HG03045 (cell line): ENCODE measurements around the gene SPTAN1.
"Not testable (repeated sequence)": the region's sequence is repeated elsewhere in the genome, so short reads cannot be mapped to it uniquely, and the experiment has no call there.

Source experiments
- ATAC-seq: cut with Tn5 transposase; IDR thresholded peaks from one replicate; pipeline ENCODE4 v1.9.1; 2021; ENCODE audit warnings: mild to moderate bottlenecking, moderate library complexity; ENCODE audit not compliant: unreplicated experiment

Gene SPTAN1

DNA sequence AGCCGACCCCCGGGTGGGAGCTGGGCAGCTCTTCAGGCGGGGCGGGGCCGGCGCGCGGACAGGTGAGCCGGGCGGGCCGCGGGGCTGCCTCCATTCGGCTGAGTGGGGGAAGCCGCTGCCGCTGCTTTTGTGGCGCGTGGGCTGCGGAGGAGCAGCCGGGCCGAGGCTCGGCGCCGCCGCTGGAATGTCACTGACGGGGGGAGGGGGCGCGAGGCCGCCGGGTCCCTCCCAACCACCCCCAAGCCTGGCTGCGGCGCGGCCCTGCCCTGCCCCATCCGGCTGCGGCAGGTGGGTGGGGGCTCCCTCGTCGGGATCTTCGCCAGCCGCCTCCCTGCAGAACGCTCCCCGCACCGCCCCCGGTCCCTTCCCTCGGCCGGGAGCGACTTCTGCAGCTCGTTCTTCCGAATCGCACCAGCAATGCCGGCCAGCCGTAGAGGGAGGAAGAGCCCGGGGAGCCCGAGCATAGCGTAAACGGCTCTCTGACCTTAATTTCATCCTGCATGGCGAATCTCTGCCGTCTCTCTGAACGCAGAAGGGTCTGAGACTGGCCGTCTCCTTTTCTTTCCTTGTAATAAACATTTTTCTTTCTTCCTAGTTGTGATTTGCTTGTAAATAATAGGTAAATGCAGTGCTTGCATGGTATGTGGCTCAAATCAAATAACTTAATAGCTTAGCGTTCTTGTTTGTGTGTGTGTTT, 505 bp downstream of the SPTAN1 start:
- peak; percentile 40 for ATAC-seq

DNA sequence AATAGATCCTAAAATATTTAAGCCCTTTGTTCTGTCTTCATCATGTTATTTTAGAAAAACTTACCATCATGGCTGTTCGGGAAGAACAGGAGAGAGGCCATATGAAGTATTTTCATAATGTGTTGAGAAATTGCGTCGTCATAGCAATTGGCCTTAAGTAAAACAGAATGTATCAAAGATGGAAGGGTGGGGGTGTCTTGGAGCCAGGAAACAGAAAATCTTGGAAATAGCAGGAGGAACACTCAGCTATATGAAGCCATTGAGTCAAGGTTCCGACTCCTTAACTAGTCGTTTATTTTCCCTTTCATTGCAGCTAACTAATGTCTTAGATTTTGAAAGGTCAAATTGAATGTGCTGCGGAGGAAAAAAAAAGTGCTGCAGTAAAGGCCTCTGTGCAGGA, 1.3 kb downstream of the SPTAN1 start:
- no peak for ATAC-seq

DNA sequence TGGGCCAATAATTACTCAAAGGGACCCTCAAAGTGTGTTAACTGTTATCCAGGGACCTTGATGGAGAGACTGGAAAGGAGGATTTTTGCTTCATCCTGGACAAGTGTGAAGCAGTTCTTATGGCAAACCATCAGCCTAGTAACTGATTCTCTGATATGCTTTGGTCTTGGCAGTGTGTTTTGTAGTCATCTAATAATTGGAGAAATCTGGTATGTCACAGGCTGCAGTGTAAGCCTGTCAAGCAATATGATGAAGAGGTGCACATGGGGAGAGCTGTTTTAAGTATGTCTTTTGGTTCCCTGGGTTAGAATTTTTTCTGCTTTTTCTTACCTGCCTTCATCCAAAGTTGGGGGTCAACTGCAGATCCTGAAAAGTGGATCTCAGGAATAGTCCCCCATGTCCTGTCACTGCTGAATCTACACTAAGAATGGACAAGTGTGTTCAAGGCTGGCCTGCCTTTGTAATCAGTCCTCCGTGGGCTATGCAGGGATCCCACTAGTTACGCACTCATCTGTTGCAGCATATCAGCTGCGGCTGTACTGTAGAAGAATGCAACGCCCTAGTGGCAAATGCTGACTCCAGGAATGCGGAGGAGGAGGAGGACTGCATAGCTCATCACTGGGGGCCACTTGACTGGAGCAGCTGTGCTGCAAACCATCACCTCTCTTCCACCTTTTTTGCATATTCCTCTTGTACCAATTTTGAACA, 1.9 kb downstream of the SPTAN1 start:
- ATAC-seq = no peak

DNA sequence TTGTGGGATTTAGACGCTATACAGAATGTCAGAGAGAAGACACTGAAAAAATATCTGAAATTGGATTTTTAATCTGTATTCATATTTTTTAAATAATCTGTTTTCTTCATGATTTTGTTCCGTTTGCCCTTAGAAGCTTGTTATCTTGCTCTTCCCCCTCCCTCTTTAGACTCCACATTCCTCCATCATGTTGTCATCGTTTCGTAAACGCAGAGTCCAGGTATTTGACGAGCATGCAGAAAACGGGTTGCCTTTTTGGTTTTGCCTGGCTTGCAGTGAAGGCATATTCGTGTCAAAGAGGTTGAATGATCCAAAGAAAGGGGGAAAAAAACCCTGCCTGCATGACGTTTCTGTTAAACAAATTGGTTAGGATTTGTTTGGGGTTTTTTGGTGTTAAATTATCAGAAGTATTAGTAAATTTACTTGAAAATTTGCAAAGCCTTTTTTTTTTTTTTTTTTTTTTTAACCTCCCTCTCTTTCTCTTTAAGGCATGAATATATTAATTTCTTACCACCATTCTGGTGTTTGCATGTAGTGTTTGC, 2.9 kb downstream of the SPTAN1 start:
- no peak for ATAC-seq

DNA sequence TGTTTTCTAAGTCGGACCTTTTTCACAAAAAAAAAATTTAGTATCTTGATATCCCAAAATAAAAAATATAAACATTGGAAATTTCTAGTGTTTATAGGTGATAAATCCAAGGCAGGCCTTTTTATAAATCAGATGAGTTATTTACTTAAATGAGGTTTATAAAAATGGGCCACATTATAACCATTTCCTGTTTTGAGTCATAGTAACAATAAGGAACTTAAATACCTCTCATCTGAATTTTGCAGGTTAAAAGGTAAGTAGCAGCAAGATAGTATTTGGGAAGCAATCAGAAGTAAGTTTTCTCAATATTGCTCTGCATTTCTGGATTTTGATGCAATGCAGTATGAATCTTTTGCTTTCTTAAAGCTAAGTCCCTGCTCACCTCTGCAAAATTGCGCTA, 3.9 kb downstream of the SPTAN1 start:
- ATAC-seq = no peak

DNA sequence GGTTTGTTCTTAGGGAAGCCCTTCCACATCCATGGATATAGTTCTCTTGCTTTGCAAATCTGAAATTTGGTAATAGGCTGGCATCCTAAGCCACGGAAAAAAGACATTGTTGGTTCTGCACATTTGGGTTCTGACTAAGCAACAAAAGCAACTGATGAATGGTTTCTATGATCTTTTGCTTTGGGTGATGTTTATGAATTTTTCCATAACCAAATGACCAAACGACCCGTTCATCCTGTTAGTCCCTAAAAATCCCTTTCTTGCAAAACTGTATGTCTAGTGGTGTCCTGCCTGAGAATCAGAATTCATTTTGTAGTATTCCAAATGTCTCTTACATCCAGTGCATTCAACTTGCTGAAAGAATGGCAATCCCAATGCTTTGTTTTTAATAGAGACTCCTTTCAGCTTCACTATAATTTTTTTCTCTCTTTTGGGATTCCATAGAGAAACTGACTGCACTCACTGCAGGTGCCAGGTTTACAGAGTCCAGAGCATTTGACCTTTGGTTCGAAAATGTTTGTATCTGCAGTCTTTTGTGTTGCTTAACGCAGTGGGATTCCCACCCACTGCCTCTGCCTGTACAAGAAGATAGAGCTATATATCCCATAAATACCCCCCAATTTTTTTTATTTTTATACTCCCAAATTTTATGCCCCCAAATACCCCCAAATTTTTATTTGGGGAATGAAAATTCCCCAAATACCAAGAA, 4.7 kb downstream of the SPTAN1 start:
- ATAC-seq = no peak

DNA sequence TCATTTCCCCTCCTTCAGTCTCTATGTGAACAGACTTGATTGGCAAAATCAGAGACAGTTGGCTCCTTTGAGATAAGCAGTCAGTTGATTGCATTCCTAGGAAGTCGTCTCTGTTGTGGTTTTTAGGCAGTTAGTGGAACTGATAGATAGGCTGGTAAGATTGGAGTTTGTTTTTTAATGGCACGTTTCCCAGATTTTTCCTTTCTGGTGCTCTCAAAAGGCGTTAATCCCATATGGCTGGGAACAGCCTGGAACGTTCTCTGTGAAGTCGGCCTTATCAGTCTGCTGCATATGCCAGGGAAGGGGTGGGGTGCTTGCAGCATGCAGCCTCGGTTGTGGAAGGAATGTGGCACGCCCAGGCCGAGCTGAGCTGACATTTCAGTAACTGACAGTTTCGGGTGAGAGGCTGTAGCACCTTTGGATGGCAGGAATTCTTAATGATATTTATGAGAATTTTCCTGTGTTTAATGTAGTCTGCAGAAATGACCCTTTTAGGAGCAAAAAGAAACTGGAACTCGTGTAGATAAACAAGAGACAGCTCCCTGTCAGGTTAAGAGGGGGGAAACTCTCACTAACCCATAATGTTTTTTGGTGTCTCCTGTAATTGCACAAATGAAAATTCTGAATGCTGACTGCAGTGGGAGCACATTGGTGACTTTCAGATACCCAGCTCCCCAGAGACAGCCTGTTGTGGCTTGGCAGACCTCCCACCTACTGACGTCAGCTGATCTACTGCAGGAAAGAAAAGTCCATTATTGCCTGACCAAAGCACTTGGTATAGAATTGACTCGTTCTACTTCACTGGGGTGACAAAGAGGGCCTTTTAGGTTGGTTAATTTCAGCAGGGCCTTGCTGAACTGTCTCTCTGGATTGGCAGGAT, 6.3 kb downstream of the SPTAN1 start:
- peak; percentile 54 for ATAC-seq

DNA sequence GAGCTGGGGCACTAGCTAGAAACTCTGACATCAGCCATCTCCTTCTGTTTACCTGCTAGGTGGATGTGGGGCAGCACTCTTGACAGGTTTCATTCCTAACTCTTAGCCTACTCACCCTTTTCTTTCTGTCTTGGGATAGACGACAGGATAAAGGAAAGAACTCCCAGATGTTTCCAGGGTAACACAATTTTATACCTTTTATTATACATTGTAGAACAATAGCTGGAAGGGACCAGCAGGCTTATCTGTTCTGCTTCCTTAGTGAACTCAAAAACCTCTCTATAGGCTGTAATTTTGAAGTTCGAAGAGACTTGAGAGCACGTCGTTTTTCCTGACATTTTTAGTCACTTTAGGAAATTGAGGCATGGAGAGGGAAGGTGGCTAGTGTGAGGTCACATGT, 13.2 kb downstream of the SPTAN1 start:
- no peak for ATAC-seq

DNA sequence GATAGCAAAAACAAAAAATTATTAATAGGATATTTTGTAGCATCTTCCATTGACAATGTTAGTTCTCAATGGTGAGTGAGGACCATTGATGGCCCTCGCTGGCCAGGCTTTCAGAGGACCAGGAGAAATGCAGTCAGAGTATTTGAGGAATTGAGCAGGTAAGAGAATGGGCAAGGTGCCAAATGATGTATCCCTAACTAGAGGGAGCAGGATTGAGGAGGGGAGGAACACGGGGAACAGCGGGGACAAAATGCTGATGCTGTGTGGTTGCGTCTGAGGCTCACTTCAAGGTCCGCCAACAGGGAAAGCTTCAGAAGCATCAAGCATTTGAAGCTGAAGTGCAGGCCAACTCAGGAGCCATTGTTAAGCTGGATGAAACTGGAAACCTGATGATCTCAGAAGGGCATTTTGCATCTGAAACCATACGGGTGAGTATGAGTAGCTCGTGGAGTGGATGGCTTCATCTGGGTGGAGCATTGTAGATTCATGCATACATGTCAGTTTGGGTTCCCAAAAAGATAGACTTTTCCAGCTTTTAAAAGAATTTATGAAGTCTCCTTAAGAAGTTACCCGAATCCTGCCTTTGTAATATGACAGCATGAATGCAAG, 16.2 kb downstream of the SPTAN1 start:
- ATAC-seq = no peak

DNA sequence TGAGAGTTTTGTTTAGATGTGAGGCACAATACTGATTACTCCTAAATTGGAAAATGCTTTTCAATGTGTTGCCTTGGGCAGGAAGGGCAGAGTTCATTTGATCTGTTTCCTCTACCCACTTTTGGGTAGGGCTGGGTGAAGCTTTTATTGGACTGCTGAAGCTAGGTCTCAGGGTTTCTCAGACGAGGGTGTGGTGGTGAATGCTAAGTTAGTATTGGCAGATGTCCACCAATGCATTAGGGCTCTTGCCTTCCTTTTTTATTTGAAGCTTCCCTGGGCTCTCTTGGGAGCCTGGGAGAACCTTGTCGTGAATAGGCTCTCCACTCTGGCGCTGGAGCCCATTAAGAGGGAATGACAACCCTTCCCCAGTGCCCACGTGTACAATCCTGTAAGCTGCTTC, 23.1 kb downstream of the SPTAN1 start:
- no peak for ATAC-seq

DNA sequence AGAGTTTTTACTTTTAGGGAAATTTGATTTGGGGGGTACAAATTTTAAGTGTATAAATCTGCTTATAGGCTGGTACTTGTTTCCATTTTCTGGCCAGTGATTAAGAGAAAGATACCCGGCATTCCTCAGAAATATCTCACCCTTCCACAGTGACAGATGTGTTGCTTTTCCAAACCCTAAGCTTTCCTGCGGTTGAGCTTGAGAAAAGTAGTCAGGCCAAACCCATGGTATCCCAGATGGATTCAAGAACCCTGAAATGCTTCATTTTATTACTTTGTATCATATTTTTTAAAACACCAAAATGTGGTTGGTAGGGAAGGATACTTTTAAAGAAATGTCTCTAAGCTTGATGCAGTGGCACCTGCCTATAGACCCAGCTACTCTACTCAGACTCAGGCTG, 23.5 kb downstream of the SPTAN1 start:
- no peak for ATAC-seq

DNA sequence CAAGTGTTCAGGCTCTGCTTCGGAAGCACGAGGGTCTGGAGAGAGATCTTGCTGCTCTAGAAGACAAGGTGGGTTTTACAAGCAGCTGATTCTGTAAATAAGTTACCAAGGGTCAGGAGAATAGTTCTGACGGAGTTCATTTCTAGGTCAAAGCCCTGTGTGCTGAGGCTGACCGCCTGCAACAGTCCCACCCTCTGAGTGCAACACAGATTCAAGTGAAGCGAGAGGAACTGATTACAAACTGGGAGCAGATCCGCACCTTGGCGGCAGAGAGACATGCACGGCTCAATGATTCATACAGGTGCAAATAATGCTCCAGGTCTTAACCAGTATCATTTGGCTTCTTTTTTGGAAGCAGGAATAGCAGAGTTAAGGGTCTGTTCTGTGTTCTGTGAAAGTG, 24.8 kb downstream of the SPTAN1 start:
- ATAC-seq = no peak

DNA sequence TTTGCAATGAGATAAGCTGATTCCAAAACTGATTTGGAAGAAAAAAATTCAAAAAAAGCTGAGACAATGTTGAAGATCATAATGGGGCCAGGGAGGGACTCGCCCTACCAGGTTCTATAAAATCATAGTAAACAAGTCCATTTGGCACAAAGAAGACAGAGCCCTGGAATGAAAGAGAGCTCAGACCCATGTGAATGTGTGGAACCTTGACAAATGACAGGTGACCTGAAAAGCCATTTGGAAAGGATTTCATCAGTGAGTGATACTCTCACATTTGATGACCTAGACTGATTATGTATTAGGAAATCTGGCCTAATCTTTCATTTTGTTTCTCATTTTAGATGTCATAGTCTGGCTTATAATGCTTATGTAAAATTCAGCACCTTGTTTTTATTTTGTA, 26.8 kb downstream of the SPTAN1 start:
- ATAC-seq = no peak

DNA sequence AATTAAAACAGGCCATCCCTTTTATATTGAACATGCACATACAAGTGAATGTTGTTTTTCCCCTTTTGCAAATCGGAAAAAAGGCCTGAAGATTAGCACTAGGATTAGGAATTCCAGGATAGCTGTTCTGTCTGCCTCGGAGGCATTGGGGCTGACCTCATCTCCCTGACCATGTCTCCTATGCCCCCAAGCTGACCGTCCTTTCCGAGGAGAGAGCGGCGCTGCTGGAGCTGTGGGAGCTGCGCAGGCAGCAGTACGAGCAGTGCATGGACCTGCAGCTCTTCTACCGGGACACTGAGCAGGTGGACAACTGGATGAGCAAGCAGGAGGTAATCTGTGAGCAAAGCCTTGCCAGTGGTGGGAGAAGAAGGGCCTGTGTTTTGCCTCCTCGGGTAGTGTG, 28.3 kb downstream of the SPTAN1 start:
- ATAC-seq = no peak

DNA sequence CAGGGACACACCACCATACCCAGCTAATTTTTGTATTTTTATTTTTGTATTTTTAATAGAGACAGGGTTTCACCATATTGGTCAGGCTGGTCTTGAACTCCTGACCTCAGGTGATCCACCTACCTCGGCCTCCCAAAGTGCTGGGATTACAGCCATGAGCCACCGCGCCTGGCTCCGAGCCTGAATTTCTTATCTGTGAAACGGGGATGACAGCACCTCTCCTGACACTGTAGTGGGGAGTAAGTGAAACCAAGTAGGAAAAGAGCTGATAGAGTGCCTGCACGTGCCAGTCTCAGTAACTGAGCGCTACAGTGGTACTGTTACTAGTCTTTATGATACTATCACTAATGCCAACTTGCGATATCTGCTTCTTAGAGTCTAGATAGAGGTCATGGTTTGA, 32.8 kb downstream of the SPTAN1 start:
- ATAC-seq = not testable (repeated sequence)

DNA sequence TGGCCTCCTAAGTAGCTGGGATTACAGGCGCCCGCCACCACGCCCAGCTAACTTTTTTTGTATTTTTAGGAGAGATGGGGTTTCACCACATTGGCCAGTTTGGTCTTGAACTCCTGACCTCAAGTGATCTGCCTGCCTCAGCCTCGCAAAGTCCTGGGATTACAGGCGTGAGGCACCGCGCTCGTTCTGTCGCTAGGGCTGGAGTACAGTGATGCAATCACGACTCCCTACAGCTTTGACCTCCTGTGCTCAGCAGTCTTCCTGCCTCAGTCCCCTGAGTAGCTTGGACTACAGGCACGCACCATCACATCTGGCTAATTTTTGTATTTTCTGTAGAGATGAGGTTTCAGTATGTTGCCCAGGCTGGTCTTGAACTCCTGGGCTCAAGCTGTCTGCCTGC, 34.5 kb downstream of the SPTAN1 start:
- ATAC-seq = not testable (repeated sequence)

DNA sequence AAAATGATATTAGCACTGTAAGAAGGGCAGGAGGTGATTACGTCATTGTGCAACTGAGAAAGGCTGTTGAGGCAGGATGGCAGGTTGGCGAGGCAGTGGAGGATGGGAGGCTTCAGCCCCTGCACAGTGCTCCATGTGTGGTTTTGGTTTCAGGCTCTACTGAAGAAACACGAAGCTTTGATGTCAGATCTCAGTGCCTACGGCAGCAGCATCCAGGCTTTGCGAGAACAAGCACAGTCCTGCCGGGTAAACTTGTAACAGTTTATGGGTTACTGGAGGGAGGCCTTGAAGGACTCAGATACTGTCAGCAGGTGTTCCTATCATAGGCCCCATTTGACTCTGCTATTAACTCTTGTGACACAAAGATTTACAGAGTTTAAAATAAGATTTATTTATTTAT, 35.1 kb downstream of the SPTAN1 start:
- no peak for ATAC-seq

DNA sequence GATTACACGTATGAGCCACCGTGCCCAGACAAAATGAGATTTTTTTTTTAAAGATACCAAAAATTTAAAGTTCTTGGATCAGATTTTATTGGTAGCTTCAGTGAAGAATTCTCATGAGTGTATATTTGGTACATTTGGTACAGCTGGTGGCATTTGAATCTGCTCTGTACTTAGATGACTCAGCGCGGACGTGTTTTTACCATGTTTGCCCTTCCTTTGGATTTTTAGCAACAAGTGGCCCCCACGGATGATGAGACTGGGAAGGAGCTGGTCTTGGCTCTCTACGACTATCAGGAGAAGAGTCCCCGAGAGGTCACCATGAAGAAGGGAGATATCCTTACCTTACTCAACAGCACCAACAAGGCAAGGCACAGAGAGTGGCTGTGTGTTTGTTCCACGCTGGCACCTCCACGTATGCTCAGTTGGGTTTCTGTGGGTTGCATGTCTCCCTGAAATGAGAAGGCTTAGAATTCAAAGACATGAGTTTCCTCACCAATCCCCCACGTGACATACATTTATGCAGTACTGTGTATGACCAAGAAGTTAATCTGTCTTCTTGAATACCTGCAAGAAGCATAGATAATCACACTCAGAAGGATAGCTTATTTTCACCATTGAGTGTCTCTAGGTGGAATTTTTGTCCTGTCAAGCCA, 36.3 kb downstream of the SPTAN1 start:
- no peak for ATAC-seq

DNA sequence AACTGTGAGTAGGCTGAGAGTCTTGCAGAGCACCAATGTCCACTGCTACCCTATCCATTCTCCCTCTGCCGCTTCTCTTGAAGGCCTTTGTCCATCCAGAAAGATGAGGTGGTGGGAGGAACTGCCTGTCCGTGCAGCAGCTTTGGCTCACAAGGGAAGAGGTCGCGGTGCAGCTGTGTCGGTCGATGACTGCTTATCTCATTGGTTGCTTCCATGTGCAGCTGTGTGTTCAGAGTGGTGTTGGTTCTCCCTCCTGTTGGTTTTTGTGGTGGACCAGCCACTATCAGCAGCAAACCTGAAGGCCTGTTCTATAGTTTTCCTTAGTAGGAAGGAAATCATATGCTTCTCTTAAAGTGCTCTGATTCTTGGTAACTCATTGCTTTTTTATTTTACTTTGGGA, 40.7 kb downstream of the SPTAN1 start:
- ATAC-seq = no peak

DNA sequence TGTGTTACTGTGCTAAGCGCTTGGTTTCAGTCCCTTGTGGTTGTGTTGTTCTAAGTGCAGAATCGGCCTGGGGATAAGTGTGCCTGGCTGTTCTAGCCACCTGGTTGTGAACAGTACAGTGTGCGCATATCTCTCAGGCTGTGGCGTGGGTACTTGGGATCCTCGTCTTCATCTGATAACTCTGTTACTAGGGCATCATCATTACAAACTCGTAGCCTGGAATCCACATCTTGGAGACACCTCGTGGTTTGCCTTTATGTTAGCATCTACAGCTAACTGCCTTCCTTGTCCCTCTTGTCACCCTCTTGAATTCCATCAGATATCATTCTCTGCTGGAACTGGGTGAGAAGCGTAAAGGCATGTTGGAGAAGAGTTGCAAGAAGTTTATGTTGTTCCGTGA, 41.5 kb downstream of the SPTAN1 start:
- ATAC-seq = no peak
